GM19240 (cell line): Measurements from ENCODE around the gene C16orf86.

Experiments used
- DNase-seq: peaks from one replicate; pipeline ENCODE4 v3.0.0; 2011; ENCODE audit warnings: low spot score; ENCODE audit not compliant: insufficient read length

The C16orf86 gene

DNA sequence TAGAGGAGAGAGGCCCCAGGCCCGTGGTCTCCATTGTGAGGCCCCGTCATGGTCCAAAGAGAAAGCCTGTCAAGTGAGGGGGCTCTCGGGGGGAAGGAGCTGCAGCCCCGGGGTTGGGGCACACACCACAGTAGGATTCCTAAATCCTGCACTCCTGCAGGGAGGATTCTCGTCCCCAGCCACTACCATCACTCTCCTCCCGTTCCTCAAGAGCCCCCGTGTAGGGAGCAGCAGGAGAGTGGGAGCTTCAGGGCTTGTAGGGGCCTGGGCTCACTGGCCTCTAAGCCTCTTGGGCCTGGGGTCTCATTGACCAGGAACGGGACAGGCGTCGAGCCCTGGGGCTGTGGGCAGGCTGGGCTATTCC is 821 bp downstream of the C16orf86 start:
- DNase-seq: no peak

DNA sequence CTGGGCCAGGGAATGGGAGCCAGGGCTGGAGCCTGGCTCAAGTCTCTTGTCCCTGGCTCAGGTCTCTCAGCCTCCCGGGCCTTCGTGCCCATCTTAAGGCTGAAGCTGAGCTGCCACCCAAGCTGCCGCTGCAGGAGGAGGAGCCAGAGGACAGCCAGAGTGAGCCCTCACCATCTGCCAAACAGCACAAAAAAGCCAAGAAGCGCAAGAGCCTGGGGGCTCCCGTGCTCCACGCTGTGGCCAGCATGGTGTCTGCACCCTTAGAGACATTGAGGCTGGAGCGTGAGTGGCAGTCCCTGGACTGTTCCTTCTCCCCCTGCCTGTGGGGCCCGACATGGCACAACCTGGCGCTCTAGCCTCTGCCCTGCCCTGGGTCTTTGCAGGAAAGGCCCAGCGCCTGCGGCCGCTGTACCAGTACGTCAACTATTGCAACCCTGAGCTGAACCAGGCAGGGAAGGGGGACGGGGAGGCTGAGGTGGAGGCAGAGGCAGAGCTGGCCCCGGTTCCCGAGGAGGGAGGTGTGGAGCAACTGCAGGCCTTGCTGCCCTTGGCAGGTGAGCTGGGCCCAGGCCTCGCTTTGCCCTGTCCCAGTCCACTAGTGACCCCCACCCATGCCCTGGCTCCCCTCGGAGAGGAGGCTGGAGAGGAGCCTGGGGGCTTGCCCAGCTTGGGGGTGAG is 1.3 kb downstream of the C16orf86 start:
- DNase-seq: peak; percentile 96

- no peak for DNase-seq
These were observed 2.0 kb downstream of the C16orf86 start for GRCh38 chr16:67668495-67669157.

DNA sequence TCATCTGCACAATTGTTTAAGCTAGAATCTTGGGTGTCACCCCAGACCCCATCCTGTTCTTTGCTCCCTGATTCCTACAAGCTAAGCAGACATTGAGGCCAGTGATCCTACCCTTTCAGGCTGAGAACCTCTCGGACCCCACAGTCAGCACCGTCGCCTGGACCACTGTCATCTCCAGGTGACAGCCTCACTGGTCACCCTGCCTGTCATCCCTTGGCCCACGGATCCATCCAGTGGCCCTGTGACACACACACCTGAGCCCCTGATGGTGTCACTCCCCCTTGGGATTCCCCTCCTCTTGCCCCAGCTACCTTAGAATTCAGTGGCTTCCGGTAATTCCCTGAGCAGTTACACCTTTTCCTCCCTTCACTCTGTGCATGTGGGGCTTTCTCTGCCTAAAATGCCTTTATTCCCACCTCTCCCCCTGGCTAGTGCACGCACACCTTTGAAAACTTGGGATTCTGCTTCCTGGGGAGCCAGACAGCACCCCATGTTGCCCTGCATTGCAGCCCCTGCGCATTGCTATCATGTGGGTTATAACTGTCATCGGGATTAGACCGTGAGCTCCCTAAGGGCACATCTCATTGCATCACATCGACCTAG is 3.0 kb downstream of the C16orf86 start:
- no peak for DNase-seq

GRCh38 chr16:67672306-67672705 is 5.7 kb downstream of the C16orf86 start:
- DNase-seq: no peak

DNA sequence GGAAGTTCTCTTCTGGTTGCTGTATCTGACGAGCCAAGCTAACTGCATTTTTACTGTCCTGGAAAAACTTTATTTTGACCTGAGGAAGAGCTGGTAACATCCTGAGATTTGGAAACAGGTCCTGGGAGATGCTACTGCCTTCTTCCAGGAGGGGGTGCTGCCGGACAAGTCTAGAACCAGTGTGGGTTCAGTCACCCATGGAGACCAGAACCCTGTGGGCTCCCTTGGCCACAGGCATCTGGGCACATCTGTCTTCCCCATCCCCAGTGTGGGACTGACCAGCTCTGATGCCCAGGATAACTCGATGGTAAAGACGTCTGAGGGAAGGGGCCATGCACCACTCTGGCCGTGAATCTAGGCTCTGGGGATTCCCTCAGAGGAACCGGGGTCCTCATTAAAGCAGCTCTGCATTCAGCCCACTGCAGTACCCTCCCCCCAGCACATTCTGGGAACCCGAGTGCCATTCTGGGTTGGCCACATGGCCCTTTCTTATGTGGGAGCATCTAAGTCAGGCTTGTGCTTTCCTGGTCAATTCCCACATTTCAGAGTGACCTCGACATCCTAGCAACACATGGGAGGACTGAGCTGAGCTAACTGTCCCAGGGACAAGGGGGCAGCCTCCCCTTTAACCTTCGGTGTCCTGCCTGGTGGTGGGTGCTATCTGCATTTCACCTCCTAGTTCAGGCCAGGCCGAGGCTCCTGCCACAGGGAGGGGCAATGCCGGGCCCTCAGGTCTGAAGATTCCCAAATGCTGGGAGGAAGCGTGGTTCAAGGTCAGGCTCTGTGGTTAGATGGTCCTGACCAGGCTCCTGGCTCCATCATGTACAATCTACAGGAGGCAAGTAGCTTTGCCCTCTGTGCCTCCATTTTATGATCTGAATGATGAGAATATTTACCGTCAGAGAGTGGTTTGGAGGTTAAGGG is 6.4 kb downstream of the C16orf86 start:
- DNase-seq: no peak

GRCh38 chr16:67673712-67674580 is 7.3 kb downstream of the C16orf86 start:
- no peak for DNase-seq

DNA sequence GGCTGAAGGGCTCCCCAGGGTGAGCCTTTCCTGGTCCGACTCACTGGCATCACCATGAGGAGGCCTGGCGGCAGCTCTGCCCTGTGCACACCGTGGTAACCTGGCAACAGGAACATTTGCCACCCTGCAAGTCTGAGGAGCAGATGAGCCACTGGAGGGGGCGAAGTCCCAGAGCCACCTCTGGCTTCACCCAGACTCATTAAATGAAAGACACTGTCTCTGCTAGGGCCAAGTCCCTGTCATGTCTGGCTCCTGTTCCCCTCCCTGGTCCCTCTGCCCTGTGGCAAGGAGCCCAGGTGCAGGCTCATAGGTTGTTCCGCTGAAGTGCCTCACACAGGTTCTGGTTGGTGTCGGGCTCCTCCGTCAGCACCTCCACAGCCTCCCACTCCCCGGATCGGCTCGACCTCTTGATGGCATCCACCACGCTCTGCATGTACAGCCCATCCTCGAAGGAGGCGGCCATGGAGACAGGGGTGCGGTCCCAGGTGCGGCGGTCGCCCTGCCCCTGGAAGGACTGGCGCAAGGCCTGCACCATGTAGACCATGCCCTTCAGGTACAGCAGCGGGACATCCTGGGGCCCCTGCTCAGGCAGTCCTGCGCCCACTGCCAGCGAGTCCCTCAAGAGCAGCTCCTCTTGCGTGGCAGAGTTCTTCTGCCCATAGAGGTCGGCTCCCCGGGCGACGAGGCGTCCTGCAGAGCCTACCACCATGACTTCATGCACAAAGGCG is 8.4 kb downstream of the C16orf86 start:
- DNase-seq: no peak

DNA sequence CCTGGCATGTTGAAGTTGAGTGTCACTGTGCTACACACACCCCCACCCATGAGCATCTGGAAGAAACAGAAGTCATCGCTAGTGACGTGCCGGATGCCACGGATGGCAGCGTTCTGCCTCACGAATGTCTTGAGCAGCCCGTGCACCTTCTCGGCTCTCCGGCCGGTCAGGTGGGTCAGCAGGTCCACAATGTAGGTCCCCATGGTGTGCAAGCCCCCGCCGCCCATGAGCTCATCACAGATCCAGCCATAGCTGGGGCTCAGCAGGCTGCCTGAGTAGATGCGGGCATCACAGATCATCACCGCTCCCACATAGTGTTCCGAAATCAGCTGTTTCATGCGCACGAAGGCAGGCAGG is 8.9 kb downstream of the C16orf86 start:
- DNase-seq: no peak

DNA sequence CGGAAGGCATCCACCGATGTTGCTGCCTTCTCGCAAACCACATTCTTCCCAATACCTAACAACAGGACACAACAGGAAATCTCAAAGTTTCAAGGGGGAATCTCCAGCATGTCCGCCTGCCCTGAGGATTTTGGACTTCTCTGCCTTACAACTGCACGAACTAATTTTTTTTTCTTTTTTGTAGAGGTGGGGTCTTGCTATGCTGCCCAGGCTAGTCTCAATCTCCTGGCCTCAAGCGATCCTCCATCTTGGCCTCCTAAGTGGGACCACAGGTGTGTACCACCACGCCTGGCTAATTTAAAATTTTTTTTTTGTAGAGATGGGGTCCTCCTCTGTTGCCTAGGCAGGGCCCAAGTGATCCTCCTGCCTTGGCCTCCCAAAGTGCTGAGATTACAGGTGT is 9.4 kb downstream of the C16orf86 start:
- no peak for DNase-seq

DNA sequence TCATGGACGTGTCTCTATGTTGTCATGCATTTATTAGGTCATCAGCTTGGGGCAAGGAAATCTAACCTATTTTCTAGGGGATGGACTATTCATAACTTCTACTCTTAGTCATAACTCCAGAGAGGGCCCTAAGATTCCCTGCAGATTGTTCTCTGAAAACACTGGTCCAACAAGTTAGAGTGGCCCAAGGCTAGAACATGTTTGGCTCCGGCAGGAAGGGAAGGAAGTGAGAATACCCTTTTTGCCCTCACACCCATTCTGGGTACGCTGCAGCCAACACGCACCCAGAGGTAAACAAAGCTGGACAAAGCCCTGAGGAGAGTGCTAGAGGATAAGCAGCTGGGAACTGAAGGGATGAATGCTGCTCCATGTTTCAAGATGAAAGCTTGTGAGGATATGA is 9.9 kb downstream of the C16orf86 start:
- DNase-seq: no peak

- DNase-seq: no peak
These were observed 10.3 kb downstream of the C16orf86 start for GRCh38 chr16:67676939-67677338.

DNA sequence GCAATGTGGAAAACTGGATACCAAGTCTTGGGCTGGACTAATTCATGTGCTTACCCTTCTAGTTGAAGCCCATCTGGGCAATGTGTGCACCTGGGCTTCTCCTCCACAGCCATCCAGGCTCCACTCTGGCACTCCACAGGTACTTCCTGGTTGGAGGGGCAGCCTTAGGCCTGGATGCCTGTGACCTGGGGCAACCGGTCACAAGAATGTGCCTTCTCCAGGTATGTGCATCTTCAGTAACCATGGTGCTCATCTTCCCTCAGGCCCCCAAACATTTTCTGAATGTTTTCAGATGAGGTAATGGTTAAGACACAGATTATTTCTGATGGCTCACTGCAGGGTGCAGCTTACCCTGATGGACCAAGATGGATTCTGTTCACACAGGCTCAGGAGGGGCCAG is 11.1 kb downstream of the C16orf86 start:
- DNase-seq: no peak

- no peak for DNase-seq
These were observed 11.9 kb downstream of the C16orf86 start for GRCh38 chr16:67678354-67679023.

- no peak for DNase-seq
These were observed 13.6 kb downstream of the C16orf86 start for GRCh38 chr16:67679935-67680897.

- DNase-seq: no peak
These were observed 17.2 kb downstream of the C16orf86 start for GRCh38 chr16:67683767-67684166.

- DNase-seq: no peak
These were observed 18.9 kb downstream of the C16orf86 start for GRCh38 chr16:67685388-67686112.
